Amygdala (tissue), 56 donors: Measurements from ENCODE around the gene TMED8.
"Not testable (repeated sequence)": the region's sequence is repeated elsewhere in the genome, so short reads cannot be mapped to it uniquely, and the experiment has no call there.

Source experiments
- DNase-seq, 56 donors: peaks; one replicate each; lab custom pipeline; 2025; lab: John Stamatoyannopoulos, UW

The TMED8 gene

DNA sequence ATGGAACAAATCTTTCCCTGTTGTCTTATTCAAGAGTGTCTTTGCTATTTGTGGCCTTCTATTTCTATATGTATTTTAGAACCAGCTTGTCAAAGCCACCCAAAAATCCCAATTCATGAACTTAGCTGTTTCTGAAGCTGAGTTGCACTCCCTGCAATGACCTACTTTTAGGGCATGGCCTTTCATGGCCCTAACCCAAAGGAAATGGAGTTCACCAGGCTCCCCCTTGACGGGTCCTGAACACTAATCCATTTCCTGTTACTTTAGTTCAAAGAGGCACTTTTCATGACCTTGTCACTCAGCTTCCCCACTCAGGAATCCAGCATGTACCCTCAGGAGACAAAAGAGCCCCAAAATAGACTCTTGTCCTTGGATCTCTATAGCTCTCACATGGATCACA, 7.6 kb downstream of the TMED8 start:
- DNase-seq, result no peak

DNA sequence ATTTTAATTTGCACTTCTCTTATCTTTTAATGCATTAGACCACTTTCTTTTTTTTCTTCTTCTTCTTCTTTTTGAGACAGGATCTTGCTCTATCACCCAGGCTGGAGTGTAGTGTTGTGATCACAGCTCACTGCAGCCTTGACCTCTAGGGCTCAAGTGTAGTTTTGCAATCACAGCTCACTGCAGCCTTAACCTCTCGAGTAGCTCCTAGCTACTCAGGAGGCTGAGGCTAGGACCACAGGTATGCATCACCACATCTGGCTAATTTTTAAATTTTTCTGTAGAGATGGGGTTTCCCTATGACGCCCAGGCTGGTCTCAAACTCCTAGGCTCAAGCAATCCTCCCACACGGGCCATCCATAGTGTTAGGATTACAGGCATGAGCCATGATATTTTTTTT, 12.7 kb downstream of the TMED8 start:
- no peak for DNase-seq

DNA sequence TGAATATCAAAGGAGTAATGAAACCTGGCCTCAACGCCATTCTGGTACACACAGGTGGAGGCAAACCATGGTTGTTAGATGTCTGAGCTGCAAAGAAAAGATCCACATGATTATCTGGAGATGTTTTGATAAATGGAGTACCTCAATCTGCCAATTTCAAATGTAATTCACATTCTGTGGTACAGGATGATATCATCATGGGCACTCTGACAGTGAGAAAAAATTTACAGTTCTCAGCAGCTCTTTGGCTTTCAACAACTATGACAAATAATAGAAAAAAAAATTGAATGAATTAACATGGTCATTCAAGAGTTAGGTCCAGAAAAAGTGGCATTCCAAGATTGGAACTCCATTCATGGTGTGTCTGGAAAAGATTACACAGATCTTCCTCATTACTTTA, 17.3 kb downstream of the TMED8 start:
- DNase-seq, result no peak

DNA sequence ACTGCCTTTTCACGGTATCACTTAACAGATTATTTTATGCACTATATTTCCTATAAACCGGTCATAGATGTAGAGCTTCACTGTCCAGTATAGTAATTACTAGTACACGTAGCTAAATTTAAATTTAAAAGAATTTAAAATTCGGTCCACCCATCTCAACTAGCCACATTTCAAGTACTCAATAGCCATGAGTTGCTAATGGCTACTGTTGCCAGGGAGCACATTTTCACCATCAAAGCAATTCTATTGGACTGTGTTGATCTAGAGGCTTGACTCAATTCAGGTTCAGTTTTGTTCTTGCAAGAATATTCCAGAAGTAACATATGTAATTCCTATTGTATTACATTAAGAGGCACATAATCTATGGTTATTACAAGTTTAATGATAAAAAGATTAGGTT, 20.0 kb downstream of the TMED8 start:
- DNase-seq, result no peak

DNA sequence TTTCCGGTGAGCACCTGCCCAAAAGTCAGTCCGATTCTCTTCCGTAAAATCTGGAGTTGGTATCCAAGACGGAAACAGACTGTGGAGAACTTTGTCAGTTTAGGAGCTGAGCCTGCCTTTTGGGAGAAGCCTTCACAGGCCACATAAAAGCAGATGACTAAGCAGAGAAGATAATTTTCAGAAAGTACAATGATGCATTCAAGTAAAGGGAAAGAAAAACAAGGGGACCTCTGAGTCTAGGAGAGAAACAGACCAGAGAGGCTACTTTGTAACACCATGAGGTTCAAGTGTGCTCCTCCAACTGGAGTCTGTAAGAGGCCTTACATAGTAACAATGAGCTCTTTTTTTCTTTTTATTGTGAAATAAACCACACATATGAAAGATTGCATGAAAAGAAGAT, 21.1 kb downstream of the TMED8 start:
- no peak for DNase-seq

DNA sequence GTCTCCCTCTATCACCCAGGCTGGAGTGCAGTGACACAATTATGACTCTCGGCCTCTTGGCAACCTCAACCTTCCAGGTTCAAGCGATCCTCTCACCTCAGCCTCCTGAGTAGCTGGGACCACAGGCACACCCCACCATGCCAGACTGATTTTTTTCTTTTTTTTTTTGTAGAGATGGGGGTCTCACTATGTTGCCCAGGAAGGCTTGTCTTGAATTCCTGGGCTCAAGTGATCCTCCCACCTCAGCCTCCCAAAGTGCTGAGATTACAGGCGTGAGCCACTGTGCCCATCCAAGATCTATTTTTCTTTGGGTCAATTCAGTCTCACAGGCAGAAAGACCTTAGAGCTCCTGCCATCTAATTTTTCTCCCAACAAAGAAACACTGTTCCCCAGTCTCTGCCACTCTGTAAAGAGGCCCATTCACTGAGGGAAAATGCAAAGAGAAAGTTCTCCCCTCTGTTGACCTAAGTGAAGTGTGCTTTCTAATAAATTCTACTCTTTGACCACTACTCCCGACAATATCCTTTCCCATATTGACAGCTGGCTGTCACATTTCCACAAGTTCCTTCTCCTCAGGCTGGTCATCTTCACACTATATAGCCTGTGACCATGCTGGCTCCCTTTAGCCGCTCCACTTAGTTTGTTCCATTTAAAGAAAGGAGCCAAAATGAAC, 23.3 kb downstream of the TMED8 start:
- DNase-seq, result peak in 1 of 56 donors; percentile 14

DNA sequence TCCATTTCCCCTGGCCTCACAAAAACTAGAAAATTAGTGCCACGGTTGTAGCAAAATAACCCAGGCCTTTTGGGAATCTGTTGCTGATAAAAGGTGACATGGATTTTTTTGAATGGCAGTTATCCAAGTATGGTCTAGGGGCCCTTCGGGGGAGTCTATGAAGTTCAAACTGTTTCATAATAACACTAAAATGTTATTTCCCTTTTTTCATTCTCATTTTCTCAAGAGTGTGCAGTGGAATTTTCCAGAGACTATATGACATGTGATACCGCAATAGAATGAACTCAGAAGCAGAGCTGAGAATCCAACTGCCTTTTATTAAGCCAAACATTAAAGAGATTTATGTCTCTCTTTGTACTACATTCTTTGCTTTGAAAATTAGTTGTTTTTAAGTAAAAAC, 29.1 kb downstream of the TMED8 start:
- DNase-seq, result no peak

DNA sequence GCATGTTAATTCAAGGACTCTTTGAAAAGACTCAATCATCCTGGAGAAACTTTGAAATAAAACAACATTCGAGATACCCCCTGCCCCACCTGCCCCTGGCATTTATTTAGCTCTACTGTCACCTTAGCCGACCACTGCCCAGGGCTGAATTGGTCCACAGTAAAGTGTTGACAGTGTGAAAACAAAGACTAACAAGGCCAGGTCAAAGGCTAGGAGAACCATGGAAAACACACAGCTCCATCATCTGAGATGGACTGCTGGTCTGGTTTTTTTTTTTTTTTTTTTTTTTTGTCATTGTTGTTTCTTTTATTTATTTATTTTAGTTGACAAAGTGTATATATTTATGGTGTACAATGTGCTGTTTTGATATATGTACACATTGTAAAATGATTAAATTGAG, 30.4 kb downstream of the TMED8 start:
- DNase-seq, result no peak

DNA sequence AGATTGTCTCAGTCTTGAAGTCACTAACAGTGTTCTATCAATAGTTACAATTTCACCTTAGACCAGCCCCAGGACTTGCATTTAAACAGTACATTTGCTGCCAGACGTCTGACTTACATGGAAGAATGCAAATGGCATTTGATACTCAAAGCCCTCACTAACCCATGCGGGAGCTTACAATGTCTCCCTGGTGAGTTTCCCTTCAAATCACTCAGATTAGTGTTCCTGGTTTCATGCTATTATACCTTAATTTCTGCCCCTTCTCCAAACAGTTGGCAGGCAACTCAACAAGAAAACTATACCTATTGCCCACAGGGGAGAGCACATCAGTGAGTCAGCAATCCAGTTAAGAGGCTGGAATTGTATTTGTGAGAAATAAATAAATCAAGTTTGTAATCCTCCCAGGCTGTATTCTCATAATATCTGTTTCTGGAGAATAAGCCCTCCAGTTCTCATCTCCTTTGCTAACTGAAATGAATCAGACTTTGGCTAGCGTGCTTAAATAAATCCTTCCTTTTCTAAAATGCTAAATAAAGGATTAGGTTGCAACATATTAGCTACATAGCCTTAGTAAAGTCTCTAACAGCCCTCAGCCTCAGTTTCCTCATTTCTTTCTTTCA, 32.4 kb downstream of the TMED8 start:
- DNase-seq, result no peak

DNA sequence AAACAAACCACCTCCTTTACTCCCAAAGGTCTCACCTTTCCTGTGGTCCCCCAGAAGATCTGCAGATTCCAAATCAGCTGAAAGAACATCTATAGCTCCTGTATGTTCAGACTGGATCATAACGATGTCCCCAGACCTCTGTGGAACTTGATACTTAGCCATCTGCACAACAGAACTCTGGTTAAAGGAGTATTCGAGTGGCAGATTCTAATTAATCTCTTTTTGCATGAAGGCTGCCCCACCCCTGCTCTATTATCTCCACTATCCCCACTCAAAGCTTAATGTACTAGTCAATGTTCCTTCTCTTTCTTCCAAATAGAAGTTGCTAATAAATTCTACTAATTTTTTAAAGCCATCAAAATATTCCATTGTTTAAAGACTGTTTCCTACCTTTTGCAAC, 33.2 kb downstream of the TMED8 start:
- no peak for DNase-seq

DNA sequence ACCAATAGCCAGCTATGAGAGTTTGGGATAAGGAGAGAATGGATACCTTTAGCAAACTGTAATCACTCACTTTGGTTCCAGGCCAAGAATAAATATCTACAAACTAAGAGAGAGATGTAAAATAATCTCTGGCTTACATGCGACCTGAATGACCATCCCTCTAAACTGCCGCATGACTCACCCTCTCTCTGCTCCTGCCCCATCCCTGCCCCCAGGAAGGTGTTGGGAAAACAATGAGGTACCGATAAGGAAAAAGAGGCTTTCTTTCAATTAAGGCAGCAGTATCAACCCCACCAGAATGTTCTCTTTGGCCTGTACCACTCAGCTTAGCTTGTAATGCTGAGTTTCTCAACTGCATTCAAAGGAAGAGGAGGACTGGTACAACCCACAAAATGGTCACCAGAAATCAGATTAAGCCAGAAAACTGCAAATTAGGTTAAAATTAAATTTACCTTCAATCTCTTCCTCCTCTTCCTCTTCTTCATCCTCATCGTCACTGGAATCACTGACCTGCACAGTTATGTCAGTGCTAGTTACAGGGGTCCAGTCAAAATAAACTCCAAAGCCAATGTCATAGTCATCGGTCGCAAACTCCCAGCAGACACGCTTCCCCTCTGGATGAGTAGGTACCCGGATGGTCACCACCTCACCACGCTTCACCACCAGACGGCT, 34.0 kb downstream of the TMED8 start:
- no peak for DNase-seq

DNA sequence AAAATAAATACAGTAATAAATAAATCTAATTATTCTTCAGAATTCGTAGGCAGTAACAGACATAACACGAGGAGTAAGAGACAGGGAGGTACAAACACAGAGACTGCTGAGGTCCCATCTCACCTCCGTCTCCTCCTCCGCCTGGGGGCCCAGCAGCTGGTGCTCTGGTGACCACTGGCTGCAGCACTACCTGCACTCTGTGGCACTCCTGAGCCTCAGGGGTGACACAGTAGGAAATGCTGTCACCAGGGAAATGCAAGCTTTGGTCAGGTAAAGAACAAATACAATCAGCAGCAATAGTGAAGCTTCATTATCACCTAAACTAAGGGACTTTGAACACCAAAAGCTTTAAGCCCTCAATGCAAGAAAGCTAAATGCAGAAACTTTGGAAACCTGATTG, 36.5 kb downstream of the TMED8 start:
- DNase-seq, result no peak

DNA sequence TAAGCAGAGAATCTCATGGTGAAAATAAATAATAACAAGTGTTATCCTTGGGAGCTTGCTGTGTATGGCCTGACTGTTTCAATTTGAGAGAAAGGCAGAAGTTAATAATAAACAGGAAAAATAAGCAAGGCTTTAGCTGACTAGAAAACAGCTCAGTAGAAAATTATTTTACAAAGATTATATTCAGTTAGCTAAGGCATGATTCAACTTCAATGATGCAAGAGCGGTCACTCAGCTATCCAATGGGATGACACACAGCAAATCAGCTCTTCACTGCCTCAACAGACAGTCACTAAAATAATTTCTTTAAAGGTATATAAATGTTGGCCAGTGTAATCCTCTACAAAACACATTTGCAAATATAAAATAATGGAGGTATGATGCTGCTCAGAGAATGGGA, 37.5 kb downstream of the TMED8 start:
- no peak for DNase-seq

DNA sequence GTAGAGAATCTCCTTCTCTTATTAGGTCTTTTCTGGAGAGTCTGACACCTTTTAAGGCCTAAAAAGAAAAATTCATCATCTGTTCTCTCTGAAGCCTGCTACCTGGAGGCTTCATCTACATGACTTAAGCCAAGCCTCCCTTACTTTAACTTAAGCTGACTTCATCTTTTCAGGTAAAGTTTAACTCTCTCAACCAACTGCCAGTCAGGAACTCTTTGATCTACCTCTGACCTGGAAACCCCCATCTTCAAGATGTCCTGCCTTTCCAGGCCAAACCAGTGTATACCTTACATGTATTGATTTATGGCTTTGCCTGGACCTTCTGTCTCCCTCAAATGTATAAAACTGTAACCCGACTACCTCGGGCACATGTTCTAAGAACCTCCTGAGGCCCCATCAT, 38.6 kb downstream of the TMED8 start:
- no peak for DNase-seq

DNA sequence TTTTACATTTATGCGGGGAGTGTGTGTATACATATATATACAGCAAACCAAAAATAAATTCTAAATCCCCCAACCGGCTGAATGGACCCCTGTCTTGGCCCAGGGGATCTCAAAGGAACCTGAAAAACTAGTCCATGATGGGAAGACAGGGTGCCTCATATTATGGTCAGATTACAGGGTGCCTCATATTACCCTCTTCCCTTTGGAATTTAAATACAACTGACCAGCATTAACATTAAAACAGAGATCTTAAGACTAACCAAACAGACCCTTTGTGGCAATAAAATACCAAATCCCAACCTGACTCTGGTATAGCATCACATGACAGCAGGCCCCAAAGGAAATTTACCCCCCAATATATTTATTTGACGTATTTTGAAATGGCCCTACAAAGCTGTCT, 39.0 kb downstream of the TMED8 start:
- no peak for DNase-seq

DNA sequence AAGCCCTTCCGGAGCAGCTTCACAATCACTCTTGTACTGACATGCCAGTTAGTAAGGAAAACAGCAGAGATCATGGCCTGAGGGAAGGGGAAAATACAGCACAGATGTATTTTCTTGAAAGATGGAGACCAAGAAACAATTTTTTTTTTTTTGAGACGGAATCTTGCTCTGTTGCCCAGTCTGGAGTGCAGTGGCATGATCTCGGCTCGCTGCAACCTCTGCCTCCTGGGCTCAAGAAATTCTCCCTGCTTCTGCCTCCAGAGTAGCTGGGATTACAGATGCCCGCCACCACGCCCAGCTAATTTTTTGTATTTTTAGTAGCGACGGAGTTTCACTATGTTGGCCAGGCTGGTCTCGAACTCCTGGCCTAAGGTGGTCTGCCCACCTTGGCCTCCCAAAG, 39.6 kb downstream of the TMED8 start:
- DNase-seq, result not testable (repeated sequence)

DNA sequence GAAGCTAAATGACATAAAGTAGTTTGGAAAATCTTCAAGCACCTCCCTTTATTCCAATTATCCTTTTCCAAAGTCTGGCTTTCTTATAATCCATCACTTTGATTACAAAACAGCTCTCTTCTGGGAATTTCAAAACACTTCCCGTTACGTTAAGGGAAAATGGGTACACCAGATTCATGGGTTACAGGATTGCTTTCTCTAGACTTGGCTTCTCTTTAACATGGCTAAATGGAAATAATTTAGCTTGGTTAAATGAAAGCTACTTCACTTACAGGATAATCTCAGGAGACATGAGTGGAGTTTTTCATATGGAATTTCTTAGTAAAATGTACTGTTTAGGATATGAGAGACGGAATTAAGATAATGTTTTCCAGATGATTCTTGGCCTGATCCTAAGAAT, 41.3 kb downstream of the TMED8 start:
- DNase-seq, result no peak

DNA sequence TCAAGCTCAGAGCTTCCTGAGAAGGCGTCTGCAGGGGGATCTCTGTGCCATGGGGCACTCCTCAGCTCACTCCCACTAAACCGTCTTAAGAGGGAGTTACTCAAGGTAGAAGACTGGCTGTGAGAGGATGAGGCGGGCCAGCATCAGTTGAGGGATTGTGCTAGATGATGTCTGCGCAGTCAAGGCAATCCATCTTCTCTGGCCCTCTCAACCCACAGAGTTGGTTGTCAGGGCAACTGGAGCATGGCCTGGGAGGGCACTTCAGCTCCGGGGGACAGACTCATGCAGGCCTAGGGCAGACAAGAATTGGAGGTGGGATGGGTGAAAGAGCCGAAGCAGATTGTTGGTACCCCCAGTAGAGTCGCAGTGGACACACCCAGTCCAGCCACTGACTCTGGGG, 47.0 kb downstream of the TMED8 start:
- DNase-seq, result no peak

DNA sequence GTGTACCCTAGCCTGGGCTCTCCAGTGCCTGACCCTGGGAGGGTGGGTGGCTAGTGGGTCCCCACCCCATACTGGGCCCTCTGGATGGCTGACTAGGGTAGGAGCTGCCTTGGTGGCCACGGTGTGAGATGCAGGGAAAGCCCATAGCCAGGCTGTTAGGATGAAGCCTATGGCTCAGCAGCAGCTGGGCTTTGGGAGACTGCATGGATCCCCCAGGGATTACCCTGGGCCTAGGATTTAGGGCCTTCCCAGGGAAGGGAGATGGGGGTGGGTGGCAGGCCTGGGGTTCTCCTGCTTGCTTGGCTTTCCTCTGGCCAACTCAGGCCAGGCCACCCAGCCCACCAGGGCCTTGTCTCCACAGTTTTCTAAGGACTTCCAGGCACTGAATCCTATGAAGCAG, 49.8 kb downstream of the TMED8 start:
- no peak for DNase-seq

DNA sequence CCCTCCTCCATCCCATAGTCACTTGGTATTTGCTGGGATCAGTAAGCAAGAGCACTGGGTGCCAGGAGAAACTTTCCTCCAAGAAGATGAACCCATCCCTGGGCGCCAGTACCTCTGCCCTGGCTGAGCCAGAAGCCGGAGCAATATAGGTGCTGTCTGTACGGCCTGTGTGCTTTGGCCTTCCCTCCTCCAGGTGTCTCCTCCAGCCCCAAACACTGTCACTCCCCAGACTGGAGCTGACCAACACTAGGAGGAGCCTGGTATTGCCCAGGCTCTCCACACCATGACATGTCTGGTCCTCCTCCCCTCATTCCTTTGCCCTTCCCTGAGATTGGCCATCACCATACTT, 51.2 kb downstream of the TMED8 start:
- DNase-seq, result no peak

DNA sequence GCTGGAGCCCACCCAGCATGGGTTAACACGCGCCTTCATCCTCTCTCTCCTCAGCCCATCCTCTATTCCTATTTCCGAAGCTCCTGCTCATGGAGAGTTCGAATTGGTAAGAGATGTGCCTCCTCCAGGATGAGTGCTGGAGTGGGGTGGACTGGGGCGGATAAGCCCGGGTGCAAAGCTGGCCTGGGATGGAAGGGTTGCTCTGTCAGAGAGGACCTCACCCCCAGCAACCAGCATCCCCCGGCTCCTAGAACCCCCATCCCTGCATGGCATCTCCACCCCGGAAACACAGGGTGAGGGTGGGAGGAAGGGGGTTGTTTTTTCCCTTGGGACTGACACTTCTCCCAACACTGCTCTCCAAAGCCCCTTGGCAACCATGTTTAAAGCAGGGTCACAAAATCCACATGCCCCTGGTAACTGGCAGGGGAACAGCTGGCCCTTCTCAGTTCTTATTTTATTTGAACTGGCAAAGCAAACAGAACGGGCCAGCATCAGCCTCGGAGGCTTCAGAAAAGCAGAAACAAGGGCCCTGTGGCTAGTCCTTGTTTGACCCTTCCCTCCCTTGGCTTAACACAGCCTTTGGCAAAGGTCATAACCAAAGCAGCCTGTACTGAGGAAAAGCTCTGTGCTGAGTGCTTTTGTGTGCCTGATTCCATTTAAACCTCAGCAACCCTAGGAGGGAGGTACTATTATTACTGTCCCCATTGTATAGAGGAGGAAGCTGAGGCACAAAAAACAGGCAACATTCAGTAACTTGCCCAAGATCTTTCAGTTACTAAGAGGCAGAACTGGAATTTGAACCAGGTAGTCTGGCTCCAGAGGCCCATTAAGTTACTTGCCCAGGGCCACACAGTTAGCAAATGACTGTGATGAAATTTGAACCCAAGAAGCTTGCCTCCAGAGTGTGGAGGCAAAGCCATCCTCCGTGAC, 51.8 kb downstream of the TMED8 start:
- DNase-seq, result no peak
